Psoas muscle (tissue), 8 donors: ENCODE measurements around the gene SLC8A3. TPM values are rescaled to one million over a fixed set of nuclear protein-coding genes. Genes with fewer than 3 reads are reported as not detected.

Experiments used
- ATAC-seq, 4 donors: fragments of 200-7000 bp; cut with Tn5 transposase; one replicate each; pipeline ENCODE4 v1.9.1; 2020; ENCODE audit warnings: moderate library complexity in 3 of 4, mild to moderate bottlenecking in 2 of 4
- DNase-seq, 2 donors: peaks; one replicate each; pipeline ENCODE4 v3.0.0-alpha.2; 2020
- H3K27ac ChIP-seq: fragments of 200-600 bp; one replicate; pipeline ENCODE4 v1.8.0; 2022
- H3K27me3 ChIP-seq, 3 donors: fragments of 200-600 bp in 1 of 3; one replicate each; pipeline versions ENCODE4 v1.6.1 to v1.8.0; 2013 to 2022; ENCODE audit warnings: low read length in 2 of 3, mild to moderate bottlenecking in 2 of 3, moderate library complexity in 1 of 3; ENCODE audit not compliant: insufficient read depth in 3 of 3
- H3K36me3 ChIP-seq, 2 donors: fragments of 200-600 bp in 1 of 2; one replicate each; pipeline versions ENCODE4 v1.6.1 to v1.8.0; 2013 to 2022; ENCODE audit warnings: low read depth in 1 of 2, mild to moderate bottlenecking in 1 of 2, moderate library complexity in 1 of 2; ENCODE audit not compliant: insufficient read depth in 1 of 2
- H3K4me1 ChIP-seq: fragments of 200-600 bp; one replicate; pipeline ENCODE4 v1.8.0; 2022
- H3K4me3 ChIP-seq: fragments of 200-600 bp; one replicate; pipeline ENCODE4 v1.8.0; 2022; ENCODE audit warnings: mild to moderate bottlenecking
- H3K9me3 ChIP-seq: fragments of 200-600 bp; one replicate; pipeline ENCODE4 v1.8.0; 2022
- CTCF ChIP-seq: fragments of 200-600 bp; IDR thresholded peaks from one replicate; pipeline ENCODE4 v1.8.0; 2022; ENCODE audit warnings: antibody characterized with exemption
- WGBS, 3 donors: extraction: QIAGEN DNeasy Blood & Tissue Kit; methylation state at CpG; one replicate each; pipeline versions ENCODE4 v1.1.6 to v1.1.7; 2013; 5-methylcytosine and 5-hydroxymethylcytosine counted together
- intact Hi-C, 2 donors: fragments of 100-400 bp; cut with DNase I; formaldehyde crosslinking; loops; one replicate each; pipeline versions ENCODE4 v1.11.0 to v1.14.2; 2022
- polyA plus RNA-seq, 3 donors: library from polyadenylated mRNA; stranded (reverse); fragments of 200-250 nt; gene quantifications; one replicate each; pipeline ENCODE4 v1.2.3, GENCODE V29; 2013
- total RNA-seq, 4 donors: library from RNA; stranded (reverse); fragmentation: NEBNext Ultra II Directional in 2 of 4; extraction: Animal tissue kit (Norgen Biotek cat#: 25700) in 2 of 4; gene quantifications; one replicate each; pipeline versions ENCODE4 v1.2.1 to v1.2.4, GENCODE V29; 2021 to 2023
- donor health status: healthy with polysubstance abuse.
- donor health status: DM: no; HTN: no; CAD: no; lungs with moderate emphysema.
- donor health status: Bipolar disorder and iron deficiency.
- donor health status: healthy.
- donor health status: DM: yes; HTN: yes; CAD: no.
- donor health status: DM: no; HTN: no; CAD: no.
- donor health status: DM: no; HTN: no; CAD: no.
- donor health status: DM: yes; HTN: yes; CAD: no.

Gene SLC8A3
- total and polyA plus RNA-seq, 7 donors, result 10.8 to 53.6 (median 20.8) TPM

- Histone ChIP-seq H3K27me3 (no peaks in the 10 kb centered on the region), H3K27ac (no peak overlapping the region), H3K36me3 (peaks cover 0 to 10% of the 10 kb centered on the region in 2 donors), H3K4me3 (no peak overlapping the region), H3K4me1 (peaks cover 7% of the 10 kb centered on the region), H3K9me3 (no peaks in the 10 kb centered on the region)
- DNase-seq, result no peak
- no peak for TF ChIP-seq CTCF
- WGBS, 3 donors, result 77 to 82% (median 80%) methylated on average over 8 of the region's 8 CpGs
- intact Hi-C loops, result no loop called here
- ATAC-seq, result no peak
Observed at GRCh38 chr14:70021548-70022220, 167.1 kb downstream of the SLC8A3 start.

- ATAC-seq (no peak), DNase-seq (no peak)
- 66 to 73% (median 72%) methylated on average over 8 of the region's 8 CpGs for WGBS, 3 donors
- TF ChIP-seq CTCF, result no peak
- Histone ChIP-seq H3K27ac (no peak overlapping the region), H3K4me3 (no peak overlapping the region), H3K9me3 (no peaks in the 10 kb centered on the region), H3K27me3 (no peaks in the 10 kb centered on the region), H3K36me3 (peaks cover 0 to under 1% of the 10 kb centered on the region in 2 donors), H3K4me1 (peaks cover 7% of the 10 kb centered on the region)
- intact Hi-C loops, result no loop called here
Observed at GRCh38 chr14:70020352-70021170, 168.2 kb downstream of the SLC8A3 start.

- H3K9me3 ChIP-seq, result no peaks in the 10 kb centered on the region
- no peak overlapping the region for H3K4me3 ChIP-seq
- H3K27me3 ChIP-seq, result no peaks in the 10 kb centered on the region
- TF ChIP-seq CTCF, result no peak
- peaks cover 7% of the 10 kb centered on the region for H3K4me1 ChIP-seq
- no peak for ATAC-seq
- DNase-seq, result no peak
- no peaks in the 10 kb centered on the region for H3K36me3 ChIP-seq
- H3K27ac ChIP-seq, result no peak overlapping the region
- intact Hi-C loops, result no loop called here
Observed at GRCh38 chr14:70019695-70020094, 169.1 kb downstream of the SLC8A3 start.

GRCh38 chr14:70018713-70019211 is 170.0 kb downstream of the SLC8A3 start:
- peak in 1 of 2 donors; percentile 41 for DNase-seq
- H3K36me3 ChIP-seq, result no peaks in the 10 kb centered on the region
- ATAC-seq, result peak; percentile 75 to 80 (median 78)
- intact Hi-C loops, result no loop called here
- H3K4me1 ChIP-seq, result peaks cover 7% of the 10 kb centered on the region
- no peaks in the 10 kb centered on the region for H3K9me3 ChIP-seq
- H3K4me3 ChIP-seq, result peak overlapping the region; percentile 33
- no peak overlapping the region for H3K27ac ChIP-seq
- TF ChIP-seq CTCF, result no peak
- 9 to 24% (median 19%) methylated on average over 9 of the region's 9 CpGs for WGBS, 3 donors
- no peaks in the 10 kb centered on the region for H3K27me3 ChIP-seq
